ENCODE results near the gene NPAT. TPM values are rescaled to one million over a fixed set of nuclear protein-coding genes. Genes with fewer than 3 reads are reported as not detected.

NPAT gene
- total RNA-seq, 1 experiment from 2014 or later: 16.6 TPM

DNA sequence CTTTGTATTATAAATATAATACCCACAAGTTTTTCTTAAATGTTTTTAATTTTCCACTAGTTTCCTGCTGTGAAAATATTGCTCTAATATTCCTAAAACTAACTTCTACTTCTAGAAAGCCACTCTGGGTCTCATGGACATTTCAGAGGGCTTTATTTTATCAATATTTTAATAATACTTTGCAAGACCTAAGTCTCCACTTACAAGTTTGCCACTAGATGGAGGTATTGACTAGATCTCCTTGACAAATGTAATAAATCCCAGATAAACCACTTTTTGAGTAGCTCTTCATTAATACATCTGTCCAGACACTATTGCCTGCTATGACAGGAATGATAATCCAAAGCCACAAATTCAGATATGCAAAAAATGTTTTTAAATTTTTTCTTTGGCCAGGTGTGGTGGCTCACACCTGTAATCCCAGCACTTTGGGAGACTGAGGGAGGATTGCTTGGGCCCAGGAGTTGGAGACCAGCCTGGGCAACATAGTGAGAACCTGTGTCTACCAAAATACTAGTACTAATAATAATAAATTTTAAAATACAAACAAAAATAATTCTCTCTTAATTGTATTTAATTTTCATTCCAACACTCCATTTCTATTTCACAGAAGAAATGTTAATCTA, 104.6 kb downstream of the NPAT start:
- no peaks in the 10 kb centered on the region for H3K27me3 ChIP-seq (ENCODE audit: control insufficient read depth, insufficient read depth, low read length)
- ChIA-PET CTCF (interaction anchor here (0.6 to 1.6 kb wide), 8 partner anchors 9 to 169 kb away, joined by 3 to 16 read pairs (median 4); partner anchors contain the start of genes ATM, CUL5 and NPAT), POLR2A (no interaction called here)

More for the DNA sequence above, 104.6 kb downstream of the NPAT start:
- intact Hi-C loops (cut with micrococcal nuclease; ENCODE audit: unreplicated experiment): loop anchor here (5.0 kb wide), 1 partner anchor 539 kb away; no protein-coding TSS in a partner anchor
- no peak for DNase-seq (ENCODE audit: low read depth, low spot score)
- in situ Hi-C loops (cut with HindIII; ENCODE audit: low pct_unique_long_range_greater_than_20kb, low sequenced_read_pairs): no loop called here
- no peak overlapping the region for H3K27ac ChIP-seq (ENCODE audit: low read length)
- no peak for TF ChIP-seq REST (IDR thresholded peaks at IDR 0.05; ENCODE audit: insufficient read depth in 1 of 2, low read depth in 2 of 2, low read length in 1 of 2)
- no peak for TF ChIP-seq SIN3A (IDR thresholded peaks at IDR 0.05; ENCODE audit: borderline replicate concordance, insufficient read depth, low read depth, low read length)
- no peak for TF ChIP-seq POLR2AphosphoS5 (IDR thresholded peaks at IDR 0.05; ENCODE audit: low read depth, low read length)
- peak; percentile 82 for TF ChIP-seq CTCF (IDR thresholded peaks at IDR 0.05)
- TF ChIP-seq TCF7L2 (IDR thresholded peaks at IDR 0.05; ENCODE audit: low read depth, low read length): no peak
- H3K9me3 ChIP-seq (ENCODE audit: control insufficient read depth, insufficient read depth, low read depth, low read length): no peaks in the 10 kb centered on the region
- no peaks in the 10 kb centered on the region; the same call in 1 of the 2 replicates for H3K36me3 ChIP-seq (ENCODE audit: control insufficient read depth, insufficient read depth, low read length)
- peaks cover 13% of the 10 kb centered on the region for H3K4me1 ChIP-seq (ENCODE audit: control insufficient read depth, insufficient read depth, low read length)
- no peak for ATAC-seq
- H3K4me3 ChIP-seq (ENCODE audit: low read depth in 2 of 2, low read length in 2 of 2): no peak overlapping the region
- no TSS peak for BruUV-seq (replicated peaks)

Data from Panc1 (cell line).